ENCODE results near the gene PIWIL1.

PIWIL1 gene

DNA sequence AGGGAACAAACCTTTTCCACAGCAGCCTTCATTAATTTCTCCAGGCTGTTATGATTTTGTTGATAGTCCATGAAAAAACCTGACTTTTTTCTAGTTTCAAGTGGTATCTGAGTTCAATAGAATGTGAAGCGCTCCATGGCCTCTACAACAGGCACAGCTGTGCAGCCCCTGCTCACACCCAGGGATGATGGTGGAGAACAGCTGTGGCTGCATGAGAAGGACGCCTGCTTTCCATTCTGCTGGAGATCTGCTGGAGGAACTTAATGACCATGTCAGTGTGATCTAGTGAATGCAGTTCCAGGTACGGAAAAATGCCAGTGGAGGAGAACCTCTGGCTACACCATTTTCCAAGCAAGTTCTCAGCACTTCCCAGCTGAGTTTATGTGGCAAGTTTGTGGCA is 80.6 kb downstream of the PIWIL1 start:
- Histone ChIP-seq H3K9me2 (ENCODE audit: low read depth, low read length) (no peaks in the 10 kb centered on the region), H3K9me3 (ENCODE audit: low read length) (no peaks in the 10 kb centered on the region), H3K4me3 (ENCODE audit: low read depth, low read length, poor library complexity, severe bottlenecking) (no peak overlapping the region), H3K27ac (ENCODE audit: low read depth, low read length, poor library complexity, severe bottlenecking) (no peak overlapping the region), H3K36me3 (ENCODE audit: insufficient read depth, low read length) (no peaks in the 10 kb centered on the region), H3K4me1 (ENCODE audit: insufficient read depth, low read length, severe bottlenecking) (no peaks in the 10 kb centered on the region), H3K27me3 (ENCODE audit: insufficient read depth, low read length) (no peaks in the 10 kb centered on the region), H3K79me2 (ENCODE audit: insufficient read depth, low read length) (no peaks in the 10 kb centered on the region), H3K9ac (ENCODE audit: low read length) (no peak overlapping the region), H3K4me2 (ENCODE audit: low read length) (no peak overlapping the region), H4K20me1 (ENCODE audit: insufficient read depth, low read length) (no peaks in the 10 kb centered on the region), H3F3A (ENCODE audit: insufficient read depth, low read length) (no peaks in the 10 kb centered on the region), H2AFZ (ENCODE audit: low read length) (no peak overlapping the region)
- TF ChIP-seq, protein P1, sequence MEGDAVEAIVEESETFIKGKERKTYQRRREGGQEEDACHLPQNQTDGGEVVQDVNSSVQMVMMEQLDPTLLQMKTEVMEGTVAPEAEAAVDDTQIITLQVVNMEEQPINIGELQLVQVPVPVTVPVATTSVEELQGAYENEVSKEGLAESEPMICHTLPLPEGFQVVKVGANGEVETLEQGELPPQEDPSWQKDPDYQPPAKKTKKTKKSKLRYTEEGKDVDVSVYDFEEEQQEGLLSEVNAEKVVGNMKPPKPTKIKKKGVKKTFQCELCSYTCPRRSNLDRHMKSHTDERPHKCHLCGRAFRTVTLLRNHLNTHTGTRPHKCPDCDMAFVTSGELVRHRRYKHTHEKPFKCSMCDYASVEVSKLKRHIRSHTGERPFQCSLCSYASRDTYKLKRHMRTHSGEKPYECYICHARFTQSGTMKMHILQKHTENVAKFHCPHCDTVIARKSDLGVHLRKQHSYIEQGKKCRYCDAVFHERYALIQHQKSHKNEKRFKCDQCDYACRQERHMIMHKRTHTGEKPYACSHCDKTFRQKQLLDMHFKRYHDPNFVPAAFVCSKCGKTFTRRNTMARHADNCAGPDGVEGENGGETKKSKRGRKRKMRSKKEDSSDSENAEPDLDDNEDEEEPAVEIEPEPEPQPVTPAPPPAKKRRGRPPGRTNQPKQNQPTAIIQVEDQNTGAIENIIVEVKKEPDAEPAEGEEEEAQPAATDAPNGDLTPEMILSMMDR (IDR thresholded peaks at IDR 0.05; ENCODE audit: low read length), result no peak
- TF ChIP-seq EZH2 (IDR thresholded peaks at IDR 0.05; ENCODE audit: borderline replicate concordance, low read length), result no peak

DNA sequence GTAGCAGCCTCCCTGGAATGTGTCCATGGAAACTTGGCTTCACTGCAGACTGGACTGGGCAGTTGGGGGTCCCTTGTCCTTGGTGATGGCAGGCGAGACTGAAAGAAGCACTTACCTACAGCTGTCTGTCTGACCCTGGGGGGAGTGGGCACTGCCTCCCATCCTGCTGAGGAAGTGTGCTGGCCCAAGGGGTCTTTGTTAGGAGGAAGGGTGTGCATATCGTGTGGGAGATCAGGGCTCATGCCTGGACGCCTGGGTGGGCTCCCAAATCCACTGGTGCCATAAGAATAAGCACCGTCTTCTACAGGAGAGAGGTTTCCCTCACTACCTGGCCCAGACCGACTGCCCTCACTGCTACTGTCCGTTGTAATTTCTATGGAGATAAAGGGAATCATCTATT is 81.4 kb downstream of the PIWIL1 start:
- no peaks in the 10 kb centered on the region for H3K36me3 ChIP-seq (ENCODE audit: insufficient read depth, low read length)

DNA sequence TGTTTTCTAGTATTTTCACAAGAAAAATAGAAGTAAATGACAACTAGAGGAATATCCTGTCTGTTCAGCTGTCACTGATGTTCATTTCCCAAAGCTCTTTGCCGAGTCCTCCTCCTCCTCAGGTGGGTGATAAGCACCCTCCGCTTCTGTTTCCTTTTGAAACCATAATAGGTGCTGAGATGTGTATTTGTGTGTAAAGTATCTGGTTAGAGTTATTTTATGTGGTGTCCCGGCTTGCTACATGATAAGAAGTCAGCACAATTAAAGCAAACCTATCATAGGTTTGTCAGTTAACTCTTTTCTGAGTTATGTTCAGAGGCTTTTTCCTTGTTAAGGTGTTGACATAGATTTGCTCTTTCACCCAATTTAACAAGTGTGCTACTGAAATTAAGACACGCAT is 82.4 kb downstream of the PIWIL1 start:
- no peak overlapping the region for H3K4me2 ChIP-seq (ENCODE audit: low read length)
- H3K9ac ChIP-seq (ENCODE audit: low read length), result no peak overlapping the region
- no peaks in the 10 kb centered on the region for H3K27me3 ChIP-seq (ENCODE audit: insufficient read depth, low read length)
- H3K36me3 ChIP-seq (ENCODE audit: insufficient read depth, low read length), result no peaks in the 10 kb centered on the region
- no peak overlapping the region for H2AFZ ChIP-seq (ENCODE audit: low read length)
- H3K9me2 ChIP-seq (ENCODE audit: low read depth, low read length), result no peaks in the 10 kb centered on the region
- TF ChIP-seq EZH2 (IDR thresholded peaks at IDR 0.05; ENCODE audit: borderline replicate concordance, low read length), result no peak
- TF ChIP-seq, protein P1 (IDR thresholded peaks at IDR 0.05; ENCODE audit: low read length), result no peak
- no peaks in the 10 kb centered on the region for H3K79me2 ChIP-seq (ENCODE audit: insufficient read depth, low read length)
- no peaks in the 10 kb centered on the region for H4K20me1 ChIP-seq (ENCODE audit: insufficient read depth, low read length)
- no peaks in the 10 kb centered on the region for H3F3A ChIP-seq (ENCODE audit: insufficient read depth, low read length)
- no peak overlapping the region for H3K27ac ChIP-seq (ENCODE audit: low read depth, low read length, poor library complexity, severe bottlenecking)
- H3K4me1 ChIP-seq (ENCODE audit: insufficient read depth, low read length, severe bottlenecking), result no peaks in the 10 kb centered on the region
- H3K4me3 ChIP-seq (ENCODE audit: low read depth, low read length, poor library complexity, severe bottlenecking), result no peak overlapping the region
- no peaks in the 10 kb centered on the region for H3K9me3 ChIP-seq (ENCODE audit: low read length)

More for the DNA sequence above, 81.4 kb downstream of the PIWIL1 start:
- Histone ChIP-seq H3K27me3 (ENCODE audit: insufficient read depth, low read length) (no peaks in the 10 kb centered on the region), H3K9me2 (ENCODE audit: low read depth, low read length) (no peaks in the 10 kb centered on the region), H3K9ac (ENCODE audit: low read length) (no peak overlapping the region), H3K4me3 (ENCODE audit: low read depth, low read length, poor library complexity, severe bottlenecking) (no peak overlapping the region), H3K79me2 (ENCODE audit: insufficient read depth, low read length) (no peaks in the 10 kb centered on the region), H3K4me1 (ENCODE audit: insufficient read depth, low read length, severe bottlenecking) (no peaks in the 10 kb centered on the region), H4K20me1 (ENCODE audit: insufficient read depth, low read length) (no peaks in the 10 kb centered on the region), H3K4me2 (ENCODE audit: low read length) (no peak overlapping the region), H2AFZ (ENCODE audit: low read length) (no peak overlapping the region), H3K9me3 (ENCODE audit: low read length) (no peaks in the 10 kb centered on the region), H3F3A (ENCODE audit: insufficient read depth, low read length) (no peaks in the 10 kb centered on the region), H3K27ac (ENCODE audit: low read depth, low read length, poor library complexity, severe bottlenecking) (no peak overlapping the region)
- TF ChIP-seq, protein P1 (IDR thresholded peaks at IDR 0.05; ENCODE audit: low read length), result no peak
- TF ChIP-seq EZH2 (IDR thresholded peaks at IDR 0.05; ENCODE audit: borderline replicate concordance, low read length), result no peak
